IMR-90 (cell line): ENCODE results near the gene FBXL14. TPM values are rescaled to one million over a fixed set of nuclear protein-coding genes. Genes with fewer than 3 reads are reported as not detected.

ENCODE experiments used
- ATAC-seq: fragments of 200-7000 bp; cut with Tn5 transposase; 2 replicates; pipeline ENCODE4 v1.9.1; 2020; ENCODE audit warnings: low read depth, mild to moderate bottlenecking, moderate library complexity
- BruUV-seq: library from RNA; stranded (reverse); fragments of 400-500 nt; replicated peaks from 2 replicates; lab custom pipeline; 2021; lab: Mats Ljungman, UMichigan
- CTCF ChIA-PET: fragments of 300-600 bp; formaldehyde crosslinking; extraction: SDS; loops from one replicate; lab custom pipeline; 2021; ENCODE audit warnings: antibody characterized with exemption; lab: Yijun Ruan, JAX
- POLR2A ChIA-PET: fragments of 300-600 bp; sonication (Branson Sonifier 250); formaldehyde crosslinking; loops from one replicate; lab custom pipeline; 2022; ENCODE audit warnings: antibody characterized with exemption; ENCODE audit not compliant: unreplicated experiment; lab: Charles Lee
- DNase-seq: peaks from one replicate; pipeline ENCODE4 v3.0.0; 2013
- H2AFZ ChIP-seq: replicated peaks from 2 replicates; pipeline ENCODE3; 2013; ENCODE audit warnings: low read length, mild to moderate bottlenecking; ENCODE audit not compliant: poor library complexity
- H2AK5ac ChIP-seq: 2 replicates; pipeline ENCODE4 v1.6.1; 2013; ENCODE audit warnings: low read depth, low read length, inconsistent platforms
- H2AK9ac ChIP-seq: replicated peaks from 2 replicates; pipeline ENCODE3; 2013; ENCODE audit warnings: mild to moderate bottlenecking, low read depth, low read length, moderate library complexity; ENCODE audit not compliant: poor library complexity
- H2BK120ac ChIP-seq: 2 replicates; pipeline ENCODE4 v1.6.1; 2013; ENCODE audit warnings: low read depth, low read length, inconsistent platforms
- H2BK15ac ChIP-seq: 3 replicates; pipeline ENCODE4 v1.6.1; 2013; ENCODE audit warnings: low read depth, low read length, inconsistent platforms
- H2BK20ac ChIP-seq: 2 replicates; pipeline ENCODE4 v1.6.1; 2013; ENCODE audit warnings: low read depth, mild to moderate bottlenecking, inconsistent platforms, low read length, moderate library complexity
- H2BK5ac ChIP-seq: 2 replicates; pipeline ENCODE4 v1.6.1; 2013; ENCODE audit warnings: mild to moderate bottlenecking, low read depth, low read length, inconsistent platforms; ENCODE audit not compliant: poor library complexity, severe bottlenecking
- H3K14ac ChIP-seq: replicated peaks from 2 replicates; pipeline ENCODE4 v1.6.1; 2013; ENCODE audit warnings: low read depth, low read length, inconsistent platforms
- H3K18ac ChIP-seq: 2 replicates; pipeline ENCODE4 v1.6.1; 2013; ENCODE audit warnings: low read depth, low read length, control low read depth
- H3K23ac ChIP-seq: 2 replicates; pipeline ENCODE4 v1.6.1; 2013; ENCODE audit warnings: low read depth, low read length, inconsistent platforms
- H3K27ac ChIP-seq: 2 replicates; pipeline ENCODE4 v1.5.1; 2013; ENCODE audit warnings: mild to moderate bottlenecking, control low read depth, low read length; ENCODE audit not compliant: insufficient read depth
- H3K27me3 ChIP-seq: 2 replicates; pipeline ENCODE4 v1.6.1; 2013; ENCODE audit warnings: low read length; ENCODE audit not compliant: control insufficient read depth, insufficient read depth
- H3K36me3 ChIP-seq: 2 replicates; pipeline ENCODE4 v1.6.1; 2013; ENCODE audit warnings: low read length, mixed read lengths; ENCODE audit not compliant: control insufficient read depth, insufficient read depth
- H3K4ac ChIP-seq: 2 replicates; pipeline ENCODE4 v1.6.1; 2013; ENCODE audit warnings: low read depth, low read length, inconsistent platforms
- H3K4me1 ChIP-seq: 2 replicates; pipeline ENCODE4 v1.6.1; 2013; ENCODE audit warnings: low read length, mixed read lengths; ENCODE audit not compliant: control insufficient read depth, insufficient read depth
- H3K4me2 ChIP-seq: 2 replicates; pipeline ENCODE4 v1.6.1; 2013; ENCODE audit warnings: low read depth, mild to moderate bottlenecking, control low read depth, low read length, moderate library complexity
- H3K4me3 ChIP-seq: 2 replicates; pipeline ENCODE4 v1.5.1; 2013; ENCODE audit warnings: low read depth, mild to moderate bottlenecking, control low read depth, low read length, moderate library complexity; ENCODE audit not compliant: insufficient read depth
- H3K56ac ChIP-seq: 2 replicates; pipeline ENCODE4 v1.6.1; 2013; ENCODE audit warnings: low read length, inconsistent platforms; ENCODE audit not compliant: insufficient read depth; ENCODE audit errors: extremely low read depth
- H3K79me1 ChIP-seq, 2 experiments: 2 replicates each; pipeline ENCODE4 v1.6.1; 2013; ENCODE audit warnings: low read length in 2 of 2, inconsistent platforms in 1 of 2, low read depth in 1 of 2
- H3K9ac ChIP-seq: 2 replicates; pipeline ENCODE4 v1.6.1; 2013; ENCODE audit warnings: low read depth, low read length, control low read depth
- H3K9me1 ChIP-seq: 2 replicates; pipeline ENCODE4 v1.6.1; 2013; ENCODE audit warnings: low read length, inconsistent platforms; ENCODE audit not compliant: insufficient read depth
- H3K9me3 ChIP-seq: 2 replicates; pipeline ENCODE4 v1.6.1; 2013; ENCODE audit warnings: low read length; ENCODE audit not compliant: control insufficient read depth, insufficient read depth
- H4K20me1 ChIP-seq: 2 replicates; pipeline ENCODE4 v1.6.1; 2013; ENCODE audit warnings: low read length, inconsistent platforms; ENCODE audit not compliant: insufficient read depth
- H4K5ac ChIP-seq: 2 replicates; pipeline ENCODE4 v1.6.1; 2013; ENCODE audit warnings: mild to moderate bottlenecking, low read depth, low read length, control low read depth
- H4K8ac ChIP-seq, 2 experiments: 2 replicates each; pipeline ENCODE4 v1.6.1; 2013; ENCODE audit warnings: low read depth in 2 of 2, low read length in 2 of 2, control low read depth in 1 of 2, inconsistent platforms in 1 of 2
- H4K91ac ChIP-seq: 2 replicates; pipeline ENCODE4 v1.6.1; 2013; ENCODE audit warnings: low read depth, low read length, inconsistent platforms; ENCODE audit not compliant: insufficient read depth
- BHLHE40 ChIP-seq: fragments of 150-350 bp; IDR thresholded peaks from 2 replicates; pipeline ENCODE4 v1.6.1; 2016; ENCODE audit warnings: mild to moderate bottlenecking, low read depth, low read length
- CEBPB ChIP-seq: IDR thresholded peaks from 2 replicates; pipeline ENCODE4 v1.6.1; 2012; ENCODE audit warnings: low read depth, low read length, improper control_type of control experiment
- CHD1 ChIP-seq: IDR thresholded peaks from 2 replicates; pipeline ENCODE4 v1.6.1; 2012; ENCODE audit warnings: low read depth, low read length, improper control_type of control experiment
- CTCF ChIP-seq: conservative IDR thresholded peaks from 2 replicates; pipeline ENCODE4 v1.5.1; 2012; ENCODE audit warnings: mild to moderate bottlenecking, low read depth, low read length, improper control_type of control experiment
- ELK1 ChIP-seq: fragments of 150-350 bp; IDR thresholded peaks from 2 replicates; pipeline ENCODE4 v1.6.1; 2016; ENCODE audit warnings: low read depth, mild to moderate bottlenecking, low read length, moderate library complexity, borderline replicate concordance
- FOS ChIP-seq: fragments of 150-350 bp; IDR thresholded peaks from 2 replicates; pipeline ENCODE4 v1.6.1; 2016; ENCODE audit warnings: low read depth, low read length
- MAFK ChIP-seq: IDR thresholded peaks from 2 replicates; pipeline ENCODE4 v1.6.1; 2012; ENCODE audit warnings: low read depth, low read length, improper control_type of control experiment
- MAZ ChIP-seq: IDR thresholded peaks from 2 replicates; pipeline ENCODE4 v1.6.1; 2012; ENCODE audit warnings: low read depth, mild to moderate bottlenecking, low read length, improper control_type of control experiment, moderate library complexity, borderline replicate concordance
- MXI1 ChIP-seq: IDR thresholded peaks from 2 replicates; pipeline ENCODE4 v1.6.1; 2012; ENCODE audit warnings: low read depth, mild to moderate bottlenecking, low read length, moderate library complexity, borderline replicate concordance
- NFE2L2 ChIP-seq: fragments of 150-350 bp; IDR thresholded peaks from 2 replicates; pipeline ENCODE4 v1.6.1; 2016; ENCODE audit warnings: low read depth, mild to moderate bottlenecking, low read length
- POLR2A ChIP-seq: IDR thresholded peaks from 2 replicates; pipeline ENCODE4 v1.6.1; 2012; ENCODE audit warnings: mild to moderate bottlenecking, low read depth, low read length
- RAD21 ChIP-seq: IDR thresholded peaks from 2 replicates; pipeline ENCODE4 v1.6.1; 2012; ENCODE audit warnings: low read length, improper control_type of control experiment
- RCOR1 ChIP-seq: IDR thresholded peaks from 2 replicates; pipeline ENCODE4 v1.6.1; 2012; ENCODE audit warnings: mild to moderate bottlenecking, low read length, improper control_type of control experiment; ENCODE audit not compliant: insufficient replicate concordance
- RFX5 ChIP-seq: IDR thresholded peaks from 2 replicates; pipeline ENCODE4 v1.8.0; 2012; ENCODE audit warnings: low read depth, mild to moderate bottlenecking, low read length, moderate library complexity
- SMC3 ChIP-seq: fragments of 150-350 bp; IDR thresholded peaks from 2 replicates; pipeline ENCODE4 v1.6.1; 2016; ENCODE audit warnings: low read depth, mild to moderate bottlenecking, antibody characterized with exemption, low read length, moderate library complexity
- USF2 ChIP-seq: fragments of 150-350 bp; IDR thresholded peaks from 2 replicates; pipeline ENCODE4 v1.6.1; 2017; ENCODE audit warnings: mild to moderate bottlenecking, antibody characterized with exemption, low read length, low read depth
- WGBS, 2 experiments: methylation state at CpG; one replicate each; pipeline versions ENCODE4 v1.1.5 to v1.1.7; 2013; ENCODE audit warnings: missing lambda C conversion rate in 2 of 2; ENCODE audit not compliant: insufficient read length in 1 of 2; ENCODE audit errors: extremely low coverage in 2 of 2; 5-methylcytosine and 5-hydroxymethylcytosine counted together
- dilution Hi-C: fragments of 300-500 bp; cut with HindIII; formaldehyde crosslinking; loops from one replicate; pipeline ENCODE4 v1.14.3; 2018; ENCODE audit warnings: low sequenced_read_pairs; ENCODE audit not compliant: unreplicated experiment
- in situ Hi-C: fragments of 300-500 bp; cut with MboI; formaldehyde crosslinking; loops from 3 replicates; pipeline ENCODE4 v1.14.3; 2019; ENCODE audit warnings: low sequenced_read_pairs, inconsistent platforms, mixed read lengths
- intact Hi-C: fragments of 100-400 bp; cut with micrococcal nuclease; formaldehyde crosslinking; loops from 2 replicates; pipeline ENCODE4 v1.10.0; 2022
- polyA plus RNA-seq, 3 experiments: library from polyadenylated mRNA; depleted of rRNA; stranded (reverse); fragments of >200 nt; gene quantifications; 2 replicates each; pipeline ENCODE4 v1.2.3, GENCODE V29; 2012; ENCODE audit warnings: low replicate concordance in 1 of 3
- total RNA-seq: library from RNA; depleted of rRNA; stranded (reverse); fragments of >200 nt; gene quantifications from 2 replicates; pipeline ENCODE4 v1.2.3, GENCODE V29; 2012

The FBXL14 gene
- total and polyA plus RNA-seq, 2 of the 4 experiments (the other 2 are of a cell fraction), result 4.7 to 7.3 TPM

- Histone ChIP-seq H3K36me3 (no peaks in the 10 kb centered on the region; the same call in 1 of the 2 replicates), H2BK120ac (no peak overlapping the region), H3K4me3 (no peak overlapping the region), H3K79me1 (peaks cover 46 to 90% of the 10 kb centered on the region in 2 experiments), H2AK9ac (peak overlapping the region; percentile 10), H4K5ac (no peak overlapping the region), H3K9me3 (no peaks in the 10 kb centered on the region), H3K56ac (no peak overlapping the region), H3K27me3 (no peaks in the 10 kb centered on the region), H2AFZ (no peak overlapping the region), H4K20me1 (peaks cover 55% of the 10 kb centered on the region), H2BK5ac (no peak overlapping the region), H4K8ac (no peak overlapping the region), H4K91ac (no peak overlapping the region), H3K4me1 (peaks cover 12% of the 10 kb centered on the region), H3K9me1 (peaks cover 22% of the 10 kb centered on the region), H3K18ac (no peak overlapping the region), H3K4me2 (no peak overlapping the region), H2BK15ac (no peak overlapping the region), H3K14ac (0 out of 2 replicates have a peak overlapping the region, but pooled peaks have one; percentile 17), H3K27ac (no peak overlapping the region), H3K9ac (no peak overlapping the region), H3K23ac (no peak overlapping the region), H3K4ac (no peak overlapping the region), H2BK20ac (no peak overlapping the region), H2AK5ac (no peak overlapping the region)
- DNase-seq (no peak), ATAC-seq (no peak)
- dilution Hi-C loops (loop anchor here (25.0 kb wide), 1 partner anchor 451 kb away; no protein-coding TSS in a partner anchor), intact Hi-C loops (no loop called here), in situ Hi-C loops (no loop called here)
- CTCF ChIA-PET, result no interaction called here
- POLR2A ChIA-PET, result no interaction called here
- no TSS peak for BruUV-seq
- WGBS, 2 experiments, result 94% methylated on average over 7 of the region's 18 CpGs; no CpG with 5 or more reads in 1 of the 2 experiments
- TF ChIP-seq CTCF (no peak), CHD1 (no peak), CEBPB (no peak), BHLHE40 (no peak), MAFK (no peak), RAD21 (no peak), RFX5 (no peak), MAZ (no peak), NFE2L2 (no peak), ELK1 (no peak), RCOR1 (no peak), MXI1 (no peak), SMC3 (no peak), USF2 (no peak), FOS (no peak), POLR2A (no peak)
Measured at GRCh38 chr12:1562813-1563407, 31.5 kb downstream of the FBXL14 start.
